ENCODE data around the gene MKRN2OS. TPM values are rescaled to one million over a fixed set of nuclear protein-coding genes. Genes with fewer than 3 reads are reported as not detected.

Gene MKRN2OS, protein sequence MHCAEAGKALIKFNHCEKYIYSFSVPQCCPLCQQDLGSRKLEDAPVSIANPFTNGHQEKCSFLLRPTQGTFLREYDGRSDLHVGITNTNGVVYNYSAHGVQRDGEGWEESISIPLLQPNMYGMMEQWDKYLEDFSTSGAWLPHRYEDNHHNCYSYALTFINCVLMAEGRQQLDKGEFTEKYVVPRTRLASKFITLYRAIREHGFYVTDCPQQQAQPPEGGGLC
- not detected for polyA plus RNA-seq (2013, experiment 1 of 2)
- polyA plus RNA-seq (2013, experiment 2 of 2): not detected

DNA sequence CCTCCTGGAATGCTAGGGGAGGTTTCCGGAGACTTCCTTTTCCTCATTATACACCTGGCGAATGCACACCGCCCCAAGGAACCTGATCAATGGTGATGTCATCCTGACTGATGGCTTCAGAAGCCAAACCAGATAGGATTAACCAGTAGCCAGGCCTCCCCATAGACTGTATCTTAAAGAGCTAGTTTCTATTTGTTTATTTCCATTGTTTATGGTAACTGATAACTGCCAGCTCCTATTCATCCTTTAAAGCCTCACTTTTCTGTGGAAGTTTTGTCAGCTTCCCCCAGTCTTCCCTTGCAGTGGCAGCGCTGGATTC is at the start of gene MKRN2OS:
MKRN2OS (minus strand) TSS at position 27 of the 319 bp plus-strand sequence. CDS start 35 bp downstream, outside the sequence.
- H3K4me2 ChIP-seq (ENCODE audit: insufficient read depth, low read length, poor library complexity, severe bottlenecking): no peak within 1 kb of the TSS
- H3K18ac ChIP-seq (ENCODE audit: low read length): no peak within 1 kb of the TSS
- H3K79me1 ChIP-seq (ENCODE audit: low read depth, low read length): no peaks in the 10 kb centered on the region
- no peak for DNase-seq (ENCODE audit: low spot score)
- H4K8ac ChIP-seq (ENCODE audit: low read depth, low read length): no peak within 1 kb of the TSS
- H2BK15ac ChIP-seq (ENCODE audit: low read length): no peak within 1 kb of the TSS
- no peak within 1 kb of the TSS for H2BK120ac ChIP-seq (ENCODE audit: low read depth, low read length)
- no CpG with 5 or more reads among the region's 4 CpGs for WGBS, 2 donors (ENCODE audit: extremely low coverage in 2 of 2, insufficient read length in 2 of 2, insufficient replicate concordance in 1 of 2)
- H2BK12ac ChIP-seq (ENCODE audit: low read length): no peak within 1 kb of the TSS
- H3K36me3 ChIP-seq (replicated peaks in 1 of 2; ENCODE audit: control insufficient read depth in 2 of 2, insufficient read depth in 2 of 2, low read length in 2 of 2): peaks cover 0 to 10% of the 10 kb centered on the region in 2 donors
- no peaks in the 10 kb centered on the region for H3K27me3 ChIP-seq (ENCODE audit: control insufficient read depth in 3 of 3, insufficient read depth in 3 of 3, low read depth in 1 of 3, low read length in 3 of 3)
- no peak within 1 kb of the TSS for H3K27ac ChIP-seq (replicated peaks; ENCODE audit: low read length)
- H3K4ac ChIP-seq (ENCODE audit: low read length): no peak within 1 kb of the TSS
- peaks cover 0 to 3% of the 10 kb centered on the region in 2 donors for H3K4me1 ChIP-seq (ENCODE audit: control insufficient read depth in 2 of 2, insufficient read depth in 1 of 2, low read depth in 1 of 2, low read length in 2 of 2)
- no peak within 1 kb of the TSS for H3K9ac ChIP-seq (ENCODE audit: low read depth, low read length, poor library complexity)
- H2AK5ac ChIP-seq (ENCODE audit: low read depth, low read length): no peak within 1 kb of the TSS
- H4K91ac ChIP-seq (ENCODE audit: low read depth, low read length, poor library complexity): no peak within 1 kb of the TSS
- H3K9me3 ChIP-seq (replicated peaks in 1 of 2; ENCODE audit: control insufficient read depth in 2 of 2, insufficient read depth in 1 of 2, low read depth in 1 of 2, low read length in 2 of 2): no peaks in the 10 kb centered on the region
- no peak within 1 kb of the TSS for H3K14ac ChIP-seq (ENCODE audit: low read length)
- H2BK5ac ChIP-seq (ENCODE audit: low read length): no peak within 1 kb of the TSS
- no peak within 1 kb of the TSS for H3K4me3 ChIP-seq (ENCODE audit: low read length in 2 of 2)
- no peak within 1 kb of the TSS for H2AFZ ChIP-seq (ENCODE audit: low read length)
- H3K23ac ChIP-seq (ENCODE audit: low read depth, low read length, poor library complexity): no peak within 1 kb of the TSS

DNA sequence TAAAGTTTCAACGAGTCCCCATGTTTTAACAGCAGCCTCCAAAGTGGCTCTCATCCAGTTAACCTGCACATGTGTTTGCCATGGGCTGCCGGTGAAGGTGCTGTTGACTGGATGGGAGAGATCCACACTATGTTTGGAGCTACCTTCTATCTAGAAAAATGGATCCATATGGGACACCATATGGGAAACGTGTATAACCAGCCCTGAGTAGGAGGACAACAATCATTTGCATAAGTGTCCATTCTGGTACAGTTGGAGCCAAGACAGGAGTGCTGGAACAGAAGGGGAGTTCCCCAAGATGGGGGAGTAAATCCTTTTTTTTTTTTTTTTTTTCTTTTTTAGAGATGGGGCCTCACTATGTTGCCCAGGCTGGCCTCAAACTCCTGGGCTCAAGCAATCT is 48.2 kb upstream of the MKRN2OS start:
- H4K8ac ChIP-seq (ENCODE audit: low read depth, low read length): no peak overlapping the region
- peaks cover 39 to 95% of the 10 kb centered on the region in 2 donors for H3K36me3 ChIP-seq (replicated peaks in 1 of 2; ENCODE audit: control insufficient read depth in 2 of 2, insufficient read depth in 2 of 2, low read length in 2 of 2)
- H3K79me1 ChIP-seq (ENCODE audit: low read depth, low read length): no peaks in the 10 kb centered on the region
- H3K4me3 ChIP-seq (ENCODE audit: low read length in 2 of 2): no peak overlapping the region
- H2AK5ac ChIP-seq (ENCODE audit: low read depth, low read length): no peak overlapping the region
- WGBS, 2 donors (ENCODE audit: extremely low coverage in 2 of 2, insufficient read length in 2 of 2, insufficient replicate concordance in 1 of 2): no CpG with 5 or more reads among the region's 3 CpGs
- no peaks in the 10 kb centered on the region for H3K27me3 ChIP-seq (ENCODE audit: control insufficient read depth in 3 of 3, insufficient read depth in 3 of 3, low read depth in 1 of 3, low read length in 3 of 3)
- no peak for DNase-seq (ENCODE audit: low spot score)
- no peak overlapping the region for H3K23ac ChIP-seq (ENCODE audit: low read depth, low read length, poor library complexity)
- no peak overlapping the region for H4K91ac ChIP-seq (ENCODE audit: low read depth, low read length, poor library complexity)
- H3K27ac ChIP-seq (replicated peaks; ENCODE audit: low read length): no peak overlapping the region
- H3K18ac ChIP-seq (ENCODE audit: low read length): no peak overlapping the region
- no peak overlapping the region for H2AFZ ChIP-seq (ENCODE audit: low read length)
- H2BK15ac ChIP-seq (ENCODE audit: low read length): no peak overlapping the region
- H3K4me2 ChIP-seq (ENCODE audit: insufficient read depth, low read length, poor library complexity, severe bottlenecking): no peak overlapping the region
- H2BK12ac ChIP-seq (ENCODE audit: low read length): no peak overlapping the region
- H3K9ac ChIP-seq (ENCODE audit: low read depth, low read length, poor library complexity): no peak overlapping the region
- H3K14ac ChIP-seq (ENCODE audit: low read length): no peak overlapping the region
- H2BK5ac ChIP-seq (ENCODE audit: low read length): no peak overlapping the region
- H3K9me3 ChIP-seq (replicated peaks in 1 of 2; ENCODE audit: control insufficient read depth in 2 of 2, insufficient read depth in 1 of 2, low read depth in 1 of 2, low read length in 2 of 2): no peaks in the 10 kb centered on the region
- H2BK120ac ChIP-seq (ENCODE audit: low read depth, low read length): no peak overlapping the region
- H3K4ac ChIP-seq (ENCODE audit: low read length): no peak overlapping the region
- no peaks in the 10 kb centered on the region for H3K4me1 ChIP-seq (ENCODE audit: control insufficient read depth in 2 of 2, insufficient read depth in 1 of 2, low read depth in 1 of 2, low read length in 2 of 2)

DNA sequence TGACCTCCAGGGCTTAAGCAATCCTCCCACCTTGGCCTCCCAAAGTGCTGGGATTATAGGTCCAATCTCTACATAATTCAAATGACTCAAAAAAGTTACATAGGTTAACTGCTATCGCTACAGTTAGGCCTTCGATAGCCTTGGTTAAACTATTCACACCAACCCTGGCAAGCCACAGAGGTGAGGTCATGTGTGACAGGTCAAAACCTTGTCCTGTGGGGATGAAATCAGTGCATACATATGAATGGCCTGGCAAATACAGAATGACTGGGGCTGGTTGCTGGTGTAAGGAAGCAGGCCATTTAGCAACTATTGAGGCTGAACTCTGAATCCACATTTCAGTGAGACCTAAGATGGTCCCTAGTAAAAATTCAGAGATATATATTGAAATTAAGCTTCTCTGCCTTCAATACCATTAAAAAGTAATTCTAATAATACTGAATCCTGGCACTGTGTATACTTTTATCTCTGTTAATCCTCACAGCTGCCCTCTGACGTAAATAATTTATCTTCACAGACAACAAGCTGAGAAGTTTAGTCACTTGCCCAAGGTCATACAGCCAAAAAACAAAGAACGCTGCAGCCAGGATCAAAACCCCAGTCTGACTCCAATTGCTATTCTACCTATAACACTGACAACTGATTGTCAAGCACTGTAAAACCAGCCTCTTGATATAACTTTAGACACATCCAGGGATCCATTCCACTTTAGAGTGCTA is 46.9 kb upstream of the MKRN2OS start:
- H3K9me3 ChIP-seq (replicated peaks in 1 of 2; ENCODE audit: control insufficient read depth in 2 of 2, insufficient read depth in 1 of 2, low read depth in 1 of 2, low read length in 2 of 2): no peaks in the 10 kb centered on the region
- H2AK5ac ChIP-seq (ENCODE audit: low read depth, low read length): no peak overlapping the region
- WGBS, 2 donors (ENCODE audit: extremely low coverage in 2 of 2, insufficient read length in 2 of 2, insufficient replicate concordance in 1 of 2): no CpG with 5 or more reads among the region's 4 CpGs
- no peak overlapping the region for H3K14ac ChIP-seq (ENCODE audit: low read length)
- H3K4ac ChIP-seq (ENCODE audit: low read length): no peak overlapping the region
- no peak overlapping the region for H4K8ac ChIP-seq (ENCODE audit: low read depth, low read length)
- H2BK12ac ChIP-seq (ENCODE audit: low read length): no peak overlapping the region
- no peak overlapping the region for H2BK120ac ChIP-seq (ENCODE audit: low read depth, low read length)
- H3K23ac ChIP-seq (ENCODE audit: low read depth, low read length, poor library complexity): no peak overlapping the region
- no peaks in the 10 kb centered on the region for H3K27me3 ChIP-seq (ENCODE audit: control insufficient read depth in 3 of 3, insufficient read depth in 3 of 3, low read depth in 1 of 3, low read length in 3 of 3)
- no peaks in the 10 kb centered on the region for H3K4me1 ChIP-seq (ENCODE audit: control insufficient read depth in 2 of 2, insufficient read depth in 1 of 2, low read depth in 1 of 2, low read length in 2 of 2)
- no peak overlapping the region for H3K9ac ChIP-seq (ENCODE audit: low read depth, low read length, poor library complexity)
- no peak overlapping the region for H3K27ac ChIP-seq (replicated peaks; ENCODE audit: low read length)
- no peaks in the 10 kb centered on the region for H3K79me1 ChIP-seq (ENCODE audit: low read depth, low read length)
- H2BK5ac ChIP-seq (ENCODE audit: low read length): no peak overlapping the region
- H3K18ac ChIP-seq (ENCODE audit: low read length): no peak overlapping the region
- H3K4me2 ChIP-seq (ENCODE audit: insufficient read depth, low read length, poor library complexity, severe bottlenecking): no peak overlapping the region
- no peak overlapping the region for H4K91ac ChIP-seq (ENCODE audit: low read depth, low read length, poor library complexity)
- no peak overlapping the region for H2BK15ac ChIP-seq (ENCODE audit: low read length)
- H2AFZ ChIP-seq (ENCODE audit: low read length): no peak overlapping the region
- peaks cover 35 to 95% of the 10 kb centered on the region in 2 donors for H3K36me3 ChIP-seq (replicated peaks in 1 of 2; ENCODE audit: control insufficient read depth in 2 of 2, insufficient read depth in 2 of 2, low read length in 2 of 2)
- H3K4me3 ChIP-seq (ENCODE audit: low read length in 2 of 2): no peak overlapping the region
- no peak for DNase-seq (ENCODE audit: low spot score)

DNA sequence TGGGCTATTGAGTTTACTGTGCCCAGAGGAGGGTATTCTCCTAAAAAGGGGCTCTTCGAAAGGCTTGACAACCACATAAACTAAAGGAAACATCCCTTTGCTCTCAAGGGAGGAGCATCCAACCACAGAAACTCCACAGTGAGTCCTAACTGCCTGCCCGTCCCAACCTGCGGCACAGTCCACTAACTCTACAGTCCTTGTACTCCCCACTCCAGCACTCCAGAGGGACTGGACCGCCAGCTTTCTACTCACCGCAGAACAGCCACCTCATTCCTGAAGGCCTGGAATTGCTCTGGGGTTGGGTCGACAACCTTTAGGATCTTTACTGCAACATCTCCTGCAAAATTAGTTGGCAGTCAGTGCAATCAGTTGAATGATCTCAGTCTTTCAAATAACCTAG is 46.2 kb upstream of the MKRN2OS start:
- no peak overlapping the region for H4K8ac ChIP-seq (ENCODE audit: low read depth, low read length)
- peaks cover 35 to 95% of the 10 kb centered on the region in 2 donors for H3K36me3 ChIP-seq (replicated peaks in 1 of 2; ENCODE audit: control insufficient read depth in 2 of 2, insufficient read depth in 2 of 2, low read length in 2 of 2)
- no peak overlapping the region for H2AK5ac ChIP-seq (ENCODE audit: low read depth, low read length)
- H4K91ac ChIP-seq (ENCODE audit: low read depth, low read length, poor library complexity): no peak overlapping the region
- no peak overlapping the region for H3K14ac ChIP-seq (ENCODE audit: low read length)
- no peak overlapping the region for H2AFZ ChIP-seq (ENCODE audit: low read length)
- H3K9me3 ChIP-seq (replicated peaks in 1 of 2; ENCODE audit: control insufficient read depth in 2 of 2, insufficient read depth in 1 of 2, low read depth in 1 of 2, low read length in 2 of 2): no peaks in the 10 kb centered on the region
- no peaks in the 10 kb centered on the region for H3K79me1 ChIP-seq (ENCODE audit: low read depth, low read length)
- no peak overlapping the region for H3K4ac ChIP-seq (ENCODE audit: low read length)
- no peak overlapping the region for H3K18ac ChIP-seq (ENCODE audit: low read length)
- no peak overlapping the region for H2BK5ac ChIP-seq (ENCODE audit: low read length)
- H3K27me3 ChIP-seq (ENCODE audit: control insufficient read depth in 3 of 3, insufficient read depth in 3 of 3, low read depth in 1 of 3, low read length in 3 of 3): no peaks in the 10 kb centered on the region
- no peak overlapping the region for H3K9ac ChIP-seq (ENCODE audit: low read depth, low read length, poor library complexity)
- no peak overlapping the region for H2BK12ac ChIP-seq (ENCODE audit: low read length)
- no peak for DNase-seq (ENCODE audit: low spot score)
- H3K23ac ChIP-seq (ENCODE audit: low read depth, low read length, poor library complexity): no peak overlapping the region
- H3K4me2 ChIP-seq (ENCODE audit: insufficient read depth, low read length, poor library complexity, severe bottlenecking): no peak overlapping the region
- H2BK120ac ChIP-seq (ENCODE audit: low read depth, low read length): no peak overlapping the region
- H2BK15ac ChIP-seq (ENCODE audit: low read length): no peak overlapping the region
- no peak overlapping the region for H3K4me3 ChIP-seq (ENCODE audit: low read length in 2 of 2)
- no peaks in the 10 kb centered on the region for H3K4me1 ChIP-seq (ENCODE audit: control insufficient read depth in 2 of 2, insufficient read depth in 1 of 2, low read depth in 1 of 2, low read length in 2 of 2)
- no peak overlapping the region for H3K27ac ChIP-seq (replicated peaks; ENCODE audit: low read length)
- WGBS, 2 donors (ENCODE audit: extremely low coverage in 2 of 2, insufficient read length in 2 of 2, insufficient replicate concordance in 1 of 2): no CpG with 5 or more reads among the region's 6 CpGs
